SU-DHL-6 (cell line): ENCODE results near the gene SOX13.
"Not testable (repeated sequence)": the region's sequence is repeated elsewhere in the genome, so short reads cannot be mapped to it uniquely, and the experiment has no call there.

Experiments used
- CTCF ChIP-seq: fragments of 200-600 bp; sonication (generic); IDR thresholded peaks from one replicate; pipeline ENCODE4 v1.5.1; 2017; ENCODE audit warnings: antibody characterized with exemption, mild to moderate bottlenecking, low read length, moderate library complexity; ENCODE audit not compliant: insufficient read depth, poor library complexity, severe bottlenecking
- EZH2phosphoT487 ChIP-seq: fragments of 200-600 bp; sonication (generic), shearing (Covaris generic); conservative IDR thresholded peaks from 2 replicates; pipeline ENCODE4 v1.6.1; 2018; ENCODE audit warnings: mild to moderate bottlenecking, antibody characterized with exemption, low read length, moderate library complexity, mixed read lengths

GRCh38 chr1:204099754-204100153 is 26.8 kb downstream of the SOX13 start:
- not testable (repeated sequence) for TF ChIP-seq CTCF, EZH2phosphoT487
